MM.1S (cell line): ENCODE data around the gene HSPG2.

Experiments used
- EZH2 ChIP-seq: fragments of 300-600 bp; sonication (generic); optimal IDR thresholded peaks from 2 replicates; pipeline ENCODE3; 2017; ENCODE audit warnings: low read depth, mild to moderate bottlenecking, antibody characterized with exemption, low read length, mixed read lengths
- TF ChIP-seq, protein P1 (sequence below): fragments of 300-600 bp; sonication (generic); IDR thresholded peaks from 2 replicates; pipeline ENCODE4 v1.5.1; 2016; ENCODE audit warnings: antibody characterized with exemption, low read length, mixed read lengths

DNA sequence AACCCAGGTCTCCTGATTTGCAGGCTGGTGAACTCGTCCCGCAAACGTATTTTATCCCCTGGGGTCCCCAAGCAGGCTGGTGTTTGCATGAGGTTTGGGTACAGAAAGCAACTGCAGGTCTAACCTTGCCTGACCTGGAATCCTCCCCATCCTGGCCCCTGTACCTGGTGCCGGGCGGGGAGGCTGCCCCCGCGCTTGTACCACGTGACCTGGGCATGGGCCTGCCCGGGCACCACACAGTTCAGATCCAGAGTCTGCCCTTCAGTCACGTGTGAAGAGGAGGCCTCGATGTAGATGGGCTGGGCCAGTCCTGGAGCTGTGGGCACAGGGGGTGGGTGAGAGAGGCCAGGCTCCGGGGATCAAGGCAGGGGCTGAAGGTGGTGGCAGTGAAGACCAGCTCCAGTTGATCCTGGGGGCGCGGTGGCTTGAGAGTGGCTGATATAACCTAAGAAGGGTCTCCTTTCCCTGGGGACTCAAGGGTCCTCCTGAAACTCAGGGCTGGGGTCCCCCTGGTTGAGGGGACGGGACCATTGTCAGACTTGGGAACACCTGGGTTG lies 94.4 kb downstream of the HSPG2 start:
- TF ChIP-seq, protein P1, sequence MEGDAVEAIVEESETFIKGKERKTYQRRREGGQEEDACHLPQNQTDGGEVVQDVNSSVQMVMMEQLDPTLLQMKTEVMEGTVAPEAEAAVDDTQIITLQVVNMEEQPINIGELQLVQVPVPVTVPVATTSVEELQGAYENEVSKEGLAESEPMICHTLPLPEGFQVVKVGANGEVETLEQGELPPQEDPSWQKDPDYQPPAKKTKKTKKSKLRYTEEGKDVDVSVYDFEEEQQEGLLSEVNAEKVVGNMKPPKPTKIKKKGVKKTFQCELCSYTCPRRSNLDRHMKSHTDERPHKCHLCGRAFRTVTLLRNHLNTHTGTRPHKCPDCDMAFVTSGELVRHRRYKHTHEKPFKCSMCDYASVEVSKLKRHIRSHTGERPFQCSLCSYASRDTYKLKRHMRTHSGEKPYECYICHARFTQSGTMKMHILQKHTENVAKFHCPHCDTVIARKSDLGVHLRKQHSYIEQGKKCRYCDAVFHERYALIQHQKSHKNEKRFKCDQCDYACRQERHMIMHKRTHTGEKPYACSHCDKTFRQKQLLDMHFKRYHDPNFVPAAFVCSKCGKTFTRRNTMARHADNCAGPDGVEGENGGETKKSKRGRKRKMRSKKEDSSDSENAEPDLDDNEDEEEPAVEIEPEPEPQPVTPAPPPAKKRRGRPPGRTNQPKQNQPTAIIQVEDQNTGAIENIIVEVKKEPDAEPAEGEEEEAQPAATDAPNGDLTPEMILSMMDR: no peak
- no peak for TF ChIP-seq EZH2
